Large intestine (tissue), 3 donors: ENCODE results near the gene KNTC1. TPM values are rescaled to one million over a fixed set of nuclear protein-coding genes. Genes with fewer than 3 reads are reported as not detected.
"Not testable (repeated sequence)": the region's sequence is repeated elsewhere in the genome, so short reads cannot be mapped to it uniquely, and the experiment has no call there.

Source experiments
- DNase-seq, 2 donors: peaks; one replicate each; pipeline versions ENCODE4 v3.0.0 to v3.0.0-alpha.2; 2013
- H3K27ac ChIP-seq: one replicate; pipeline ENCODE4 v1.5.1; 2013; ENCODE audit warnings: low read length
- H3K27me3 ChIP-seq: 2 replicates; pipeline ENCODE4 v1.6.1; 2013; ENCODE audit warnings: low read length; ENCODE audit not compliant: control insufficient read depth, insufficient read depth
- H3K36me3 ChIP-seq: 2 replicates; pipeline ENCODE4 v1.6.1; 2013; ENCODE audit warnings: low read length; ENCODE audit not compliant: control insufficient read depth, insufficient read depth
- H3K4me1 ChIP-seq: one replicate; pipeline ENCODE4 v1.6.1; 2013; ENCODE audit warnings: low read length; ENCODE audit not compliant: control insufficient read depth, insufficient read depth
- H3K4me3 ChIP-seq: one replicate; pipeline ENCODE4 v1.5.1; 2013; ENCODE audit warnings: low read length
- H3K9me3 ChIP-seq: one replicate; pipeline ENCODE4 v1.6.1; 2013; ENCODE audit warnings: mild to moderate bottlenecking, low read depth, low read length, moderate library complexity; ENCODE audit not compliant: control insufficient read depth
- WGBS: methylation state at CpG from one replicate; pipeline ENCODE4 v1.1.5; 2013; ENCODE audit warnings: low lambda C conversion rate; ENCODE audit not compliant: insufficient coverage; 5-methylcytosine and 5-hydroxymethylcytosine counted together
- polyA plus RNA-seq: library from polyadenylated mRNA; unstranded; fragments of 120-200 nt; gene quantifications from one replicate; pipeline ENCODE4 v1.2.1, GENCODE V29; 2013

The KNTC1 gene
- polyA plus RNA-seq, 1 donor = 37.1 TPM

GRCh38 chr12:122506393-122506938 is 20.6 kb upstream of the KNTC1 start:
- 100% methylated on average over 1 of the region's 5 CpGs for WGBS
- H3K4me1 ChIP-seq = no peaks in the 10 kb centered on the region
- peaks cover 79% of the 10 kb centered on the region for H3K36me3 ChIP-seq
- H3K27ac ChIP-seq = no peak overlapping the region
- no peak for DNase-seq
- H3K4me3 ChIP-seq = no peak overlapping the region
- no peaks in the 10 kb centered on the region for H3K9me3 ChIP-seq
- no peaks in the 10 kb centered on the region for H3K27me3 ChIP-seq

GRCh38 chr12:122508163-122508562 is 18.9 kb upstream of the KNTC1 start:
- no peaks in the 10 kb centered on the region for H3K9me3 ChIP-seq
- H3K27me3 ChIP-seq = no peaks in the 10 kb centered on the region
- H3K4me1 ChIP-seq = no peaks in the 10 kb centered on the region
- peaks cover 89% of the 10 kb centered on the region for H3K36me3 ChIP-seq
- no peak for DNase-seq
- WGBS = 100% methylated on average over 1 of the region's 5 CpGs
- H3K4me3 ChIP-seq = no peak overlapping the region
- H3K27ac ChIP-seq = no peak overlapping the region

- DNase-seq, H3K27ac ChIP-seq, H3K27me3 ChIP-seq, H3K4me3 ChIP-seq, H3K9me3 ChIP-seq, H3K4me1 ChIP-seq: not testable (repeated sequence)
- peaks cover 81% of the 10 kb centered on the region for H3K36me3 ChIP-seq
- WGBS = 83% methylated on average over 2 of the region's 3 CpGs
Observed at GRCh38 chr12:122513028-122513427, 14.0 kb upstream of the KNTC1 start.

- Histone ChIP-seq H3K36me3 (peaks cover 80% of the 10 kb centered on the region), H3K9me3 (no peaks in the 10 kb centered on the region), H3K27me3 (no peaks in the 10 kb centered on the region), H3K27ac (no peak overlapping the region), H3K4me3 (no peak overlapping the region), H3K4me1 (no peaks in the 10 kb centered on the region)
- no peak for DNase-seq
- 100% methylated on average over 2 of the region's 4 CpGs for WGBS
Observed at GRCh38 chr12:122513660-122514059, 13.4 kb upstream of the KNTC1 start.

- H3K9me3 ChIP-seq = no peaks in the 10 kb centered on the region
- H3K4me1 ChIP-seq = no peaks in the 10 kb centered on the region
- 83% methylated on average over 1 of the region's 2 CpGs for WGBS
- DNase-seq = no peak
- H3K27me3 ChIP-seq = no peaks in the 10 kb centered on the region
- no peak overlapping the region for H3K4me3 ChIP-seq
- no peak overlapping the region for H3K27ac ChIP-seq
- peaks cover 78% of the 10 kb centered on the region for H3K36me3 ChIP-seq
Observed at GRCh38 chr12:122515275-122515674, 11.8 kb upstream of the KNTC1 start.

- DNase-seq = no peak
- peaks cover 78% of the 10 kb centered on the region for H3K36me3 ChIP-seq
- H3K4me3 ChIP-seq = no peak overlapping the region
- no peaks in the 10 kb centered on the region for H3K4me1 ChIP-seq
- H3K27ac ChIP-seq = no peak overlapping the region
- H3K27me3 ChIP-seq = no peaks in the 10 kb centered on the region
- WGBS = 100% methylated on average over 3 of the region's 13 CpGs
- H3K9me3 ChIP-seq = no peaks in the 10 kb centered on the region
Observed at GRCh38 chr12:122516544-122517361, 10.3 kb upstream of the KNTC1 start.

GRCh38 chr12:122517877-122518276 is 9.2 kb upstream of the KNTC1 start:
- H3K9me3 ChIP-seq = no peaks in the 10 kb centered on the region
- no peaks in the 10 kb centered on the region for H3K4me1 ChIP-seq
- DNase-seq = no peak
- no peak overlapping the region for H3K4me3 ChIP-seq
- H3K27ac ChIP-seq = no peak overlapping the region
- H3K27me3 ChIP-seq = no peaks in the 10 kb centered on the region
- peaks cover 73% of the 10 kb centered on the region for H3K36me3 ChIP-seq
- no CpG with 5 or more reads among the region's 5 CpGs for WGBS

- H3K4me3 ChIP-seq = no peak overlapping the region
- no peaks in the 10 kb centered on the region for H3K9me3 ChIP-seq
- no peak overlapping the region for H3K27ac ChIP-seq
- DNase-seq = no peak
- WGBS = 100% methylated on average over 1 of the region's 1 CpG
- H3K36me3 ChIP-seq = peaks cover 67% of the 10 kb centered on the region
- peaks cover 3% of the 10 kb centered on the region for H3K4me1 ChIP-seq
- no peaks in the 10 kb centered on the region for H3K27me3 ChIP-seq
Observed at GRCh38 chr12:122518908-122519307, 8.1 kb upstream of the KNTC1 start.

- WGBS = no CpG with 5 or more reads among the region's 1 CpG
- H3K27ac ChIP-seq = no peak overlapping the region
- no peaks in the 10 kb centered on the region for H3K9me3 ChIP-seq
- peaks cover 65% of the 10 kb centered on the region for H3K36me3 ChIP-seq
- H3K4me3 ChIP-seq = no peak overlapping the region
- H3K4me1 ChIP-seq = peaks cover 3% of the 10 kb centered on the region
- no peak for DNase-seq
- H3K27me3 ChIP-seq = no peaks in the 10 kb centered on the region
Observed at GRCh38 chr12:122519418-122519817, 7.6 kb upstream of the KNTC1 start.

- H3K4me1 ChIP-seq = peaks cover 3% of the 10 kb centered on the region
- H3K4me3 ChIP-seq = no peak overlapping the region
- H3K36me3 ChIP-seq = peaks cover 57% of the 10 kb centered on the region
- no peaks in the 10 kb centered on the region for H3K27me3 ChIP-seq
- 100% methylated on average over 1 of the region's 4 CpGs for WGBS
- no peak overlapping the region for H3K27ac ChIP-seq
- DNase-seq = no peak
- no peaks in the 10 kb centered on the region for H3K9me3 ChIP-seq
Observed at GRCh38 chr12:122520676-122521075, 6.4 kb upstream of the KNTC1 start.

GRCh38 chr12:122523280-122523679 is 3.8 kb upstream of the KNTC1 start:
- no peak for DNase-seq
- no CpG with 5 or more reads among the region's 8 CpGs for WGBS
- Histone ChIP-seq H3K27me3 (no peaks in the 10 kb centered on the region), H3K9me3 (no peaks in the 10 kb centered on the region), H3K4me3 (no peak overlapping the region), H3K36me3 (peaks cover 36% of the 10 kb centered on the region), H3K27ac (no peak overlapping the region), H3K4me1 (peaks cover 3% of the 10 kb centered on the region)
